ENCODE results near the gene KCNG2. TPM values are rescaled to one million over a fixed set of nuclear protein-coding genes. Genes with fewer than 3 reads are reported as not detected.

Gene KCNG2
- total RNA-seq, 1 donor from 2014 or later = not detected

DNA sequence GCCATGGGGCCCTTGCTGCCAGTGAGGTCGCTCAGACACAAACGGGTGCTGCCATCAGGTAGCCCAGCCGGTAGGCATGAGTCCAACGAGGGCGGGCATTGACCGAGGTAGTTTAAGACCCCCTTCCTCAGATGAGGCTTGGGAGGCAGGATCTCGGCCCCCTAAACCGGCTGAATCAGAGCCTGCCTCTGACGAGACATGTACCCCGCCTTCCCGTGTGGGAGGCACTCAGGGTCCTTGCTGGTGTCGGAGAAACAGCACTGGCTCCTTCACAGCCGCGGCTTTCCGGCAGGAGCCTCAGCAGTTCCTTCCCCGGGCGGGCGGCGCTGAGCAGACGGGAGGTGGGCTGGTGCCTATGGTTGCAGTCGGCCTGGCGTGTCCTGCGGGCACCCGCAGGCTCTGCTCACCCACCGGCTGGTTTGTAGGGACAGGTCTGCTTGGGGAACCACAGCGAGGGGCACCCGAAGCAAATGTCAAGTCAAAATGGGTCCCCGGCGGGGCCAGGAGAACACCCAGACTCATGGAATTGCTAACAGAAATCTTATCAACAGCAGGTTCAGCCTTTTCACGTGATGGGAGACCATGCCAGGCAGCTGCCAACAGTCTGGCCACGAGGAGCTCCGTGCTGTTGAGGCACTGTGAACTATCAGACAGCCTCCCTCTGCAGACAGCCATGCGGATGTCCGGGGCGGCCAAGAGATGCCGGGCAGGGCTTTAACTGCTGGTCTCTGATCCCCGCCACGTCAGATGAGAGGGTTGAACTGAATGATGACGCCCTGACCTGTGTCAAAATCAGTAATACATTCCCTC lies 2.8 kb downstream of the KCNG2 start:
- H3K4me3 Mint-ChIP-seq (ENCODE audit: low read depth) = no peak overlapping the region
- peaks cover 77% of the 10 kb centered on the region for H3K27me3 Mint-ChIP-seq
- H3K9me3 Mint-ChIP-seq (ENCODE audit: low read depth) = no peaks in the 10 kb centered on the region
- no peaks in the 10 kb centered on the region for H3K36me3 Mint-ChIP-seq (ENCODE audit: insufficient read depth)
- no peak overlapping the region for H3K27ac Mint-ChIP-seq
- peaks cover 16% of the 10 kb centered on the region for H3K4me1 Mint-ChIP-seq (ENCODE audit: low read depth)
- no peak for DNase-seq (ENCODE audit: low spot score, unreplicated experiment)
- TF ChIP-seq, protein P1, sequence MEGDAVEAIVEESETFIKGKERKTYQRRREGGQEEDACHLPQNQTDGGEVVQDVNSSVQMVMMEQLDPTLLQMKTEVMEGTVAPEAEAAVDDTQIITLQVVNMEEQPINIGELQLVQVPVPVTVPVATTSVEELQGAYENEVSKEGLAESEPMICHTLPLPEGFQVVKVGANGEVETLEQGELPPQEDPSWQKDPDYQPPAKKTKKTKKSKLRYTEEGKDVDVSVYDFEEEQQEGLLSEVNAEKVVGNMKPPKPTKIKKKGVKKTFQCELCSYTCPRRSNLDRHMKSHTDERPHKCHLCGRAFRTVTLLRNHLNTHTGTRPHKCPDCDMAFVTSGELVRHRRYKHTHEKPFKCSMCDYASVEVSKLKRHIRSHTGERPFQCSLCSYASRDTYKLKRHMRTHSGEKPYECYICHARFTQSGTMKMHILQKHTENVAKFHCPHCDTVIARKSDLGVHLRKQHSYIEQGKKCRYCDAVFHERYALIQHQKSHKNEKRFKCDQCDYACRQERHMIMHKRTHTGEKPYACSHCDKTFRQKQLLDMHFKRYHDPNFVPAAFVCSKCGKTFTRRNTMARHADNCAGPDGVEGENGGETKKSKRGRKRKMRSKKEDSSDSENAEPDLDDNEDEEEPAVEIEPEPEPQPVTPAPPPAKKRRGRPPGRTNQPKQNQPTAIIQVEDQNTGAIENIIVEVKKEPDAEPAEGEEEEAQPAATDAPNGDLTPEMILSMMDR (IDR thresholded peaks at IDR 0.05; ENCODE audit: unreplicated experiment) = no peak

DNA sequence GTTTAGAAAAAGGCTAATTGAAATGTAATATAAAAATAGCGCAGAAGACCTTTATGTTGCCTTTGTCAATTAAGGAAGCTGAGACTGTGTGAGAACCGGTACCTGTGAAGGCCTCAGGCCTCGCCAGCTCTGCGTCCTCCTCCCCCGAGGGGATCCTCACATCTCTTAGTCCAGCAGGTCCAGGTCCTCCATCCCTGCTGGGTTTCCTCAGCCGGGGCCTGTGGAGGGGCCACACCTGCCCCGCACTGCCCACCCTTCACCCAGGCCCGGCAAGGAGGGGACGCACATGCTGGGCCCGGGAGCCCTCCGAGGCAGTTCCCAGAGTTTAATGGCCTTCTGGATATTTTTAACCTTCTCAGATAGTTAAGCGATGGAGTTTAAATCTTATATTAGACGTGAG lies 3.5 kb downstream of the KCNG2 start:
- Mint-ChIP-seq H3K27me3 (peaks cover 74% of the 10 kb centered on the region), H3K27ac (no peak overlapping the region), H3K36me3 (ENCODE audit: insufficient read depth) (no peaks in the 10 kb centered on the region), H3K9me3 (ENCODE audit: low read depth) (no peaks in the 10 kb centered on the region), H3K4me1 (ENCODE audit: low read depth) (peaks cover 13% of the 10 kb centered on the region), H3K4me3 (ENCODE audit: low read depth) (no peak overlapping the region)
- TF ChIP-seq, protein P1 (IDR thresholded peaks at IDR 0.05; ENCODE audit: unreplicated experiment) = no peak
- DNase-seq (ENCODE audit: low spot score, unreplicated experiment) = no peak

DNA sequence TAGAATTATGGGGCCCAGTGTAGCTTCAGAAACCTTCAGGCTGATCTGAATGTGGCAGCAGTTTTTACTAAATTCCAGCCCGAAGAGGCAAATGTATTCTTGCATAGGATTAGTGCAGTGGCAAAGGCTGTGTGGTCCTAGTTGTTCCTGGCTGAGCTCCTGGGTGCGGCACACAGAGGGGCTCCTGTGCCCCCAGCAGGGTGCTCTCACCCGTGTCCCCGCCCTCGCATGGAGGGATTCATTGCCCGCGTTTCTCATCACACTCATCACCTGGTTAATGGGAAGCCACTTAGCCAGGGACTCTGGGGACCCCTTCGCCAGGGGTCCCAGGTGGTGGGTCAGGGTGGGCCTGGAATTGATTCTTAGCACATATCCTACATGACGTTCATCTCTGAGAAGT lies 3.9 kb downstream of the KCNG2 start:
- no peaks in the 10 kb centered on the region for H3K9me3 Mint-ChIP-seq (ENCODE audit: low read depth)
- H3K27ac Mint-ChIP-seq = no peak overlapping the region

DNA sequence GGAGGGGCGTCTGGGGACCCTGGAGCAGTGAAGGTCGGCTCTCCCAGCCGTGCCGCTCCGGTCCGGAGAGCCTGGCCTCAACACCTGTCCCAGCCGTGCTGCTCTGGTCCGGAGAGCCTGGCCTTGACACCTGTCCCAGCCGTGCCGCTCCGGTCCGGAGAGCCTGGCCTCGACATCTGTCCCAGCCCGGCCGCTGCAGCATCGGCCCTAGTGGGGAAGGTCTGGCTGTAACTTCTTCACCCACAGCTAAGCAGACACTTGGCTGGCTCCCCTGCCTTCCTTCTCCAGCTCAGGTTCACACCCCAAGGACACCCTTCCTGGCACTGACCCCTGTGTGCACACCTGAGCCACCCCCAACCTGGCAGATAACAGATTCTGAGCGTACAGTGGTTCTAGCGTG lies 4.6 kb downstream of the KCNG2 start:
- H3K27ac Mint-ChIP-seq = no peak overlapping the region
- peaks cover 72% of the 10 kb centered on the region for H3K27me3 Mint-ChIP-seq

More for the DNA sequence above, 3.9 kb downstream of the KCNG2 start:
- H3K27me3 Mint-ChIP-seq = peaks cover 72% of the 10 kb centered on the region
- H3K36me3 Mint-ChIP-seq (ENCODE audit: insufficient read depth) = no peaks in the 10 kb centered on the region
- peaks cover 9% of the 10 kb centered on the region for H3K4me1 Mint-ChIP-seq (ENCODE audit: low read depth)
- H3K4me3 Mint-ChIP-seq (ENCODE audit: low read depth) = no peak overlapping the region
- TF ChIP-seq, protein P1 (IDR thresholded peaks at IDR 0.05; ENCODE audit: unreplicated experiment) = no peak
- DNase-seq (ENCODE audit: low spot score, unreplicated experiment) = no peak

DNA sequence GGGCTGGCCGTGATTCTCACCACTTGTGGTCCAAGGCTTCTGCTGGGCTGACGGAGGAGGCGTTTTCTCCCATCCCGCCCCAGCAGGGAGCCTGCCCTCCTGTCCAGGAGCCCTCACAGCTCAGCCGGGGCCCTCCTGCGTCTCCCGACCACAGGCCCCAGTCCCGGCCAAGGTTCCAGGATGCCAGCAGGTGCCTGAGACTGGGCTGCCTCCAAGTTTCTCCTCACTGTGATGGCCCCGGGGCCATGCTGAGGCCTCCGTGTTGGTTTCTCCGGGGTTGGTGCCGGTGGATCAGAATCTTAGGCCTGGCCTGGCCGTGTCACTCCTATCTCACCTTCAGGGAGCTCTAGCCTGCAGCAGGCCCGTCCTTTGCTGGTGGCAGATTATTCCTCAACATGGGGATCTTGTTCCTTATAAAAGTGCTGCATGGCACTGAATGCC lies 5.9 kb downstream of the KCNG2 start:
- no peak overlapping the region for H3K4me3 Mint-ChIP-seq (ENCODE audit: low read depth)
- H3K27ac Mint-ChIP-seq = no peak overlapping the region
- H3K36me3 Mint-ChIP-seq (ENCODE audit: insufficient read depth) = no peaks in the 10 kb centered on the region
- H3K9me3 Mint-ChIP-seq (ENCODE audit: low read depth) = no peaks in the 10 kb centered on the region
- DNase-seq (ENCODE audit: low spot score, unreplicated experiment) = no peak
- peaks cover 1% of the 10 kb centered on the region for H3K4me1 Mint-ChIP-seq (ENCODE audit: low read depth)
- H3K27me3 Mint-ChIP-seq = peaks cover 72% of the 10 kb centered on the region
- TF ChIP-seq, protein P1 (IDR thresholded peaks at IDR 0.05; ENCODE audit: unreplicated experiment) = no peak

More for the DNA sequence above, 4.6 kb downstream of the KCNG2 start:
- H3K4me3 Mint-ChIP-seq (ENCODE audit: low read depth) = no peak overlapping the region
- TF ChIP-seq, protein P1 (IDR thresholded peaks at IDR 0.05; ENCODE audit: unreplicated experiment) = no peak
- no peaks in the 10 kb centered on the region for H3K36me3 Mint-ChIP-seq (ENCODE audit: insufficient read depth)
- H3K4me1 Mint-ChIP-seq (ENCODE audit: low read depth) = peaks cover 3% of the 10 kb centered on the region
- H3K9me3 Mint-ChIP-seq (ENCODE audit: low read depth) = no peaks in the 10 kb centered on the region
- no peak for DNase-seq (ENCODE audit: low spot score, unreplicated experiment)
